COR-L47 (cell line): ENCODE data around the gene PRR27.
"Not testable (repeated sequence)": the region's sequence is repeated elsewhere in the genome, so short reads cannot be mapped to it uniquely, and the experiment has no call there.

ENCODE experiments used
- DNase-seq: peaks from one replicate; lab custom pipeline; 2025; lab: John Stamatoyannopoulos, UW

The PRR27 gene

GRCh38 chr4:70203601-70204000 lies 49.6 kb downstream of the PRR27 start:
- no peak for DNase-seq

- DNase-seq: not testable (repeated sequence)
Measured at GRCh38 chr4:70212752-70213151, 58.7 kb downstream of the PRR27 start.
